K562 (cell line): ENCODE results near the gene FZD4. TPM values are rescaled to one million over a fixed set of nuclear protein-coding genes. Genes with fewer than 3 reads are reported as not detected.

Experiments
- ATF7 ChIP-seq: fragments of 450-650 bp; IDR thresholded peaks from 2 replicates; pipeline ENCODE4 v1.7.1; 2014; ENCODE audit warnings: mild to moderate bottlenecking, moderate library complexity
- C11orf30 ChIP-seq: fragments of 450-650 bp; IDR thresholded peaks from 2 replicates; pipeline ENCODE4 v1.6.1; 2016; ENCODE audit warnings: low read depth, mild to moderate bottlenecking
- CBFB ChIP-seq: sonication (generic); formaldehyde crosslinking; IDR thresholded peaks from 2 replicates; pipeline ENCODE4 v1.4.0; 2020; ENCODE audit warnings: mild to moderate bottlenecking, missing genetic modification reagents
- CBX8 ChIP-seq: fragments of 200-600 bp; sonication (generic); IDR thresholded peaks from 2 replicates; pipeline ENCODE4 v1.6.1; 2012; ENCODE audit warnings: borderline replicate concordance, mixed run types, low read depth, mild to moderate bottlenecking, moderate library complexity, mixed read lengths, low read length, control low read depth, inconsistent platforms; ENCODE audit not compliant: poor library complexity, severe bottlenecking; ENCODE audit errors: extremely low read depth
- EHMT2 ChIP-seq: fragments of 450-650 bp; IDR thresholded peaks from 2 replicates; pipeline ENCODE4 v1.6.1; 2018; ENCODE audit warnings: antibody characterized with exemption
- GTF2E2 ChIP-seq: fragments of 200-800 bp; sonication (Bioruptor generic); IDR thresholded peaks from 2 replicates; pipeline ENCODE4 v1.6.1; 2016; ENCODE audit warnings: missing genetic modification characterization, missing compliant biosample characterization
- HMG20B ChIP-seq: fragments of 250-450 bp; sonication (Bioruptor Pico); IDR thresholded peaks from 2 replicates; pipeline ENCODE4 v1.5.0; 2021; ENCODE audit warnings: mild to moderate bottlenecking
- KDM5B ChIP-seq: fragments of 200-600 bp; sonication (generic); IDR thresholded peaks from 2 replicates; pipeline ENCODE4 v1.6.1; 2012; ENCODE audit warnings: low read depth, mild to moderate bottlenecking, moderate library complexity, low read length, control low read depth, inconsistent platforms; ENCODE audit not compliant: insufficient replicate concordance
- MYBL2 ChIP-seq, 2 experiments: fragments of 450-650 bp in 1 of 2; sonication (generic) in 1 of 2; formaldehyde crosslinking in 1 of 2; IDR thresholded peaks; 2 replicates each; pipeline versions ENCODE4 v1.6.1 to v1.8.1; 2017 to 2022; ENCODE audit warnings: borderline replicate concordance in 1 of 2, inconsistent platforms in 1 of 2, low read depth in 1 of 2, mild to moderate bottlenecking in 1 of 2, missing genetic modification reagents in 1 of 2, moderate library complexity in 1 of 2
- MYC ChIP-seq, 2 experiments: fragments of 250-450 bp in 1 of 2; sonication (Bioruptor Pico) in 1 of 2; IDR thresholded peaks; 2 replicates each; pipeline versions ENCODE4 v1.5.1 to v1.6.1; 2012 to 2021; ENCODE audit warnings: low read depth in 2 of 2, borderline replicate concordance in 1 of 2, improper control_type of control experiment in 1 of 2, low read length in 1 of 2, mild to moderate bottlenecking in 1 of 2, moderate library complexity in 1 of 2
- NR4A1 ChIP-seq, 2 experiments: fragments of 250-450 bp in 1 of 2; fragments of 450-650 bp in 1 of 2; sonication (Bioruptor Pico) in 1 of 2; IDR thresholded peaks; 2 replicates each; pipeline versions ENCODE4 v1.4.0 to v1.6.1; 2016 to 2020; ENCODE audit warnings: mild to moderate bottlenecking in 2 of 2, missing compliant biosample characterization in 1 of 2, missing genetic modification characterization in 1 of 2, moderate library complexity in 1 of 2
- POLR2H ChIP-seq: IDR thresholded peaks from 2 replicates; pipeline ENCODE4 v1.6.1; 2016; ENCODE audit warnings: missing genetic modification characterization, low read depth, mild to moderate bottlenecking, control low read depth, missing compliant biosample characterization, moderate library complexity
- TCF7 ChIP-seq: sonication (generic); IDR thresholded peaks from 2 replicates; pipeline ENCODE4 v1.6.1; 2016; ENCODE audit warnings: antibody characterized with exemption, borderline replicate concordance
- ZNF316 ChIP-seq: fragments of 450-650 bp; IDR thresholded peaks from 2 replicates; pipeline ENCODE4 v1.6.1; 2016
- ZNF584 ChIP-seq: fragments of 200-800 bp; sonication (Bioruptor generic); IDR thresholded peaks from 2 replicates; pipeline ENCODE4 v1.6.1; 2016; ENCODE audit warnings: low read depth, mild to moderate bottlenecking, missing genetic modification characterization, missing compliant biosample characterization
- ZNF639 ChIP-seq, 2 experiments: fragments of 200-800 bp in 1 of 2; sonication (Bioruptor generic) in 1 of 2; sonication (generic) in 1 of 2; formaldehyde crosslinking in 1 of 2; IDR thresholded peaks in 1 of 2; conservative IDR thresholded peaks in 1 of 2; 2 replicates each; pipeline versions ENCODE4 v1.5.0 to v1.6.1; 2016 to 2020; ENCODE audit warnings: missing compliant biosample characterization in 1 of 2, missing genetic modification characterization in 1 of 2, missing genetic modification reagents in 1 of 2
- polyA plus RNA-seq, 8 experiments: library from polyadenylated mRNA; depleted of rRNA in 4 of 8; stranded (reverse) in 5 of 8; unstranded in 3 of 8; fragments of >200 nt; fragmentation: Nextera tagmentation in 2 of 8; fragmentation: Illumina TruSeq in 1 of 8; extraction: Ambion mirVana in 2 of 8; extraction: Trizol in 1 of 8; gene quantifications; 2 replicates each; pipeline versions ENCODE4 v1.2.1 to v1.2.3, GENCODE V29; 2011 to 2014; ENCODE audit warnings: inconsistent platforms in 1 of 8, missing spikeins in 1 of 8
- total RNA-seq, 7 experiments: library from RNA; depleted of rRNA in 6 of 7; stranded (reverse); fragments of >200 nt in 6 of 7; fragmentation: Illumina TruSeq in 2 of 7; extraction: Trizol in 2 of 7; gene quantifications; 2 replicates each; pipeline versions ENCODE4 v1.2.1 to v1.2.3, GENCODE V29; 2011 to 2021; ENCODE audit warnings: low replicate concordance in 1 of 7
- TF ChIP-seq, protein P1 (sequence below): fragments of 450-650 bp; formaldehyde crosslinking; IDR thresholded peaks from 2 replicates; pipeline ENCODE4 v1.4.0; 2020; ENCODE audit warnings: mild to moderate bottlenecking, mixed read lengths
- TF ChIP-seq, protein P2 (sequence below): fragments of 450-650 bp; formaldehyde crosslinking; conservative IDR thresholded peaks from 2 replicates; pipeline ENCODE4 v1.4.0; 2022; ENCODE audit warnings: mild to moderate bottlenecking, missing genetic modification characterization

FZD4 gene
- total and polyA plus RNA-seq, 9 of the 15 experiments (the other 6 are each of a cell fraction or from before 2014, with no cell fraction given): 1.2 to 7.9 (median 5.8) TPM

- TF ChIP-seq, protein P1, sequence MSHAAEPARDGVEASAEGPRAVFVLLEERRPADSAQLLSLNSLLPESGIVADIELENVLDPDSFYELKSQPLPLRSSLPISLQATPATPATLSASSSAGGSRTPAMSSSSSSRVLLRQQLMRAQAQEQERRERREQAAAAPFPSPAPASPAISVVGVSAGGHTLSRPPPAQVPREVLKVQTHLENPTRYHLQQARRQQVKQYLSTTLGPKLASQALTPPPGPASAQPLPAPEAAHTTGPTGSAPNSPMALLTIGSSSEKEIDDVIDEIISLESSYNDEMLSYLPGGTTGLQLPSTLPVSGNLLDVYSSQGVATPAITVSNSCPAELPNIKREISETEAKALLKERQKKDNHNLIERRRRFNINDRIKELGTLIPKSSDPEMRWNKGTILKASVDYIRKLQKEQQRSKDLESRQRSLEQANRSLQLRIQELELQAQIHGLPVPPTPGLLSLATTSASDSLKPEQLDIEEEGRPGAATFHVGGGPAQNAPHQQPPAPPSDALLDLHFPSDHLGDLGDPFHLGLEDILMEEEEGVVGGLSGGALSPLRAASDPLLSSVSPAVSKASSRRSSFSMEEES (CRISPR knock-in tag): no peak
- TF ChIP-seq GTF2E2 (tag) (no peak), EHMT2 (no peak), TCF7 (no peak), ZNF639 (CRISPR knock-in tag; conservative IDR thresholded peaks at IDR 0.05 in 1 of 2, IDR thresholded peaks at IDR 0.05 in 1 of 2) (peak in 1 of 2 experiments; percentile 36; a peak in 1 of 4 replicates), ATF7 (0 out of 2 replicates have a peak, but pooled peaks have one; percentile 8), CBX8 (no peak), NR4A1 (CRISPR knock-in tag; IDR thresholded peaks at IDR 0.05) (no peak), NR4A1 (tag; IDR thresholded peaks at IDR 0.05) (0 out of 2 replicates have a peak, but pooled peaks have one; percentile 2), POLR2H (tag) (peak; percentile 60; the same call in 1 of the 2 replicates), MYC (IDR thresholded peaks at IDR 0.05; ENCODE audit: low read depth, low read length) (no peak), MYC (CRISPR knock-in tag; IDR thresholded peaks at IDR 0.05; ENCODE audit: borderline replicate concordance, low read depth) (peak; percentile 61; the same call in 1 of the 2 replicates), MYBL2 (IDR thresholded peaks at IDR 0.05; ENCODE audit: low read depth) (no peak), MYBL2 (CRISPR knock-in tag; IDR thresholded peaks at IDR 0.05; ENCODE audit: borderline replicate concordance) (no peak), CBFB (CRISPR knock-in tag) (no peak), KDM5B (no peak), HMG20B (CRISPR knock-in tag) (no peak), C11orf30 (peak; percentile 53), ZNF316 (peak; percentile 63), ZNF584 (0 out of 2 replicates have a peak, but pooled peaks have one; percentile 25)
- TF ChIP-seq, protein P2, sequence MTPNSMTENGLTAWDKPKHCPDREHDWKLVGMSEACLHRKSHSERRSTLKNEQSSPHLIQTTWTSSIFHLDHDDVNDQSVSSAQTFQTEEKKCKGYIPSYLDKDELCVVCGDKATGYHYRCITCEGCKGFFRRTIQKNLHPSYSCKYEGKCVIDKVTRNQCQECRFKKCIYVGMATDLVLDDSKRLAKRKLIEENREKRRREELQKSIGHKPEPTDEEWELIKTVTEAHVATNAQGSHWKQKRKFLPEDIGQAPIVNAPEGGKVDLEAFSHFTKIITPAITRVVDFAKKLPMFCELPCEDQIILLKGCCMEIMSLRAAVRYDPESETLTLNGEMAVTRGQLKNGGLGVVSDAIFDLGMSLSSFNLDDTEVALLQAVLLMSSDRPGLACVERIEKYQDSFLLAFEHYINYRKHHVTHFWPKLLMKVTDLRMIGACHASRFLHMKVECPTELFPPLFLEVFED (CRISPR knock-in tag): no peak
Observed at GRCh38 chr11:86930957-86931547, 24.1 kb downstream of the FZD4 start (continued).
